Activated naive CD4-positive, alpha-beta T cell treated with anti-CD3 and anti-CD28 coated beads for 36 hours (primary cell): ENCODE data around the gene GPHN. TPM values are rescaled to one million over a fixed set of nuclear protein-coding genes. Genes with fewer than 3 reads are reported as not detected.

ENCODE experiments used
- CTCF ChIA-PET: fragments of 350-600 bp; sonication (Branson Sonifier 250); formaldehyde crosslinking; loops from one replicate; lab custom pipeline; 2021; ENCODE audit warnings: antibody characterized with exemption; lab: Charles Lee
- DNase-seq: peaks from one replicate; pipeline ENCODE4 v3.0.0-alpha.2; 2020
- H3K27ac Mint-ChIP-seq: one replicate; pipeline ENCODE4 v1.8.0; 2021; ENCODE audit warnings: mild to moderate bottlenecking, mixed read lengths
- H3K27me3 Mint-ChIP-seq: one replicate; pipeline ENCODE4 v1.8.0; 2021; ENCODE audit warnings: low read depth, mixed read lengths
- H3K36me3 Mint-ChIP-seq: one replicate; pipeline ENCODE4 v1.8.0; 2021; ENCODE audit warnings: low read depth, mixed read lengths
- H3K4me1 Mint-ChIP-seq: one replicate; pipeline ENCODE4 v1.8.0; 2021; ENCODE audit warnings: low read depth, mixed read lengths
- H3K4me3 Mint-ChIP-seq: one replicate; pipeline ENCODE4 v1.8.0; 2021; ENCODE audit warnings: mild to moderate bottlenecking, moderate library complexity, mixed read lengths
- H3K9me3 Mint-ChIP-seq: one replicate; pipeline ENCODE4 v1.8.0; 2021; ENCODE audit warnings: mixed read lengths
- intact Hi-C: fragments of 100-400 bp; cut with micrococcal nuclease; formaldehyde crosslinking; loops from one replicate; pipeline ENCODE4 v1.15.1; 2023
- total RNA-seq, 2 experiments: library from RNA; stranded (reverse); gene quantifications; one replicate each; pipeline ENCODE4 v1.2.3, GENCODE V29; 2021

GPHN gene
- total RNA-seq, 2 experiments from 2014 or later = 14.2 to 21.4 TPM

DNA sequence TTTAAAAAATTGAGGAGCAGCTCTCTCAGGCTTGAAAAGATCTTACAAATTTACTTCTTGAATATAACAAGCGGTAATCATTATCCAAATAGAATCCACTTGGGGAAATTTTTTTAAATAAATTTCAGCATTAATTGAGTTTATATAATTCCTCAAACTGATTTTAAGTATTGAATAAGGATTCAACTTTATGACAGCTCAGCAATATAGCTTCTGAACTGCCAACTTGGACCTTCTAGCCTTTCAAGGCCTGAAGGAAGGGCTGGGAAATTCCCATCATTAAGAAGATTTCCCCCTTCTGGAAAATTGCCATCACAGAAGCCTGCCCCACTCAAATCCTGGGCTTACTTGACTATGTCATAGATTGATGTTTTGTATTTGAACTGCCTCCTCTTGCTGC lies 623.7 kb downstream of the GPHN start:
- Mint-ChIP-seq H3K27me3 (no peaks in the 10 kb centered on the region), H3K4me1 (peaks cover 38% of the 10 kb centered on the region), H3K4me3 (no peak overlapping the region), H3K9me3 (peaks cover 4% of the 10 kb centered on the region), H3K36me3 (peaks cover 17% of the 10 kb centered on the region), H3K27ac (no peak overlapping the region)
- no peak for DNase-seq
- intact Hi-C loops = loop anchor here (5.0 to 10.0 kb wide), 2 partner anchors 1204 to 1427 kb away; no protein-coding TSS in a partner anchor
- CTCF ChIA-PET = interaction anchor here (0.7 kb wide), 1 partner anchor 345 kb away, joined by 3 read pairs; no protein-coding TSS in a partner anchor

DNA sequence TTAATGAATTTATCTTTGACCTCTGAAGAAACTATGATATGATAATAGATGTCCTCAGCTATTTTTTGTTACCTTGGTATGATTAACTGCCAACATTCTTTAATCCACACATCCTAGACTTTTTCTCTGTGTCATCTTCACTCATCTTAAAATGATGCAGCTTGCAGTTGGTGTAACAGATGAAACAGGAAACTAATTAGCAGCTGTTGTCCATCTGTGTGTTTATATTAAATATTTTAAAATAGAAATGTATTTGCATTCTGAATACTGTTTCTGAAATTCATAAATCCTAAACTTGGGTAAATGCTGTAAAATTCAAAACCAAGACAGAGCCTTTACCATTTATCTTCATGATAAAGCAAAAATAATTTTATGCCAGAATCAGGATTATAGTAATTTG lies 625.2 kb downstream of the GPHN start:
- H3K4me1 Mint-ChIP-seq = peaks cover 38% of the 10 kb centered on the region
- no peak overlapping the region for H3K4me3 Mint-ChIP-seq
- H3K27ac Mint-ChIP-seq = no peak overlapping the region
- H3K9me3 Mint-ChIP-seq = peaks cover 4% of the 10 kb centered on the region
- peaks cover 17% of the 10 kb centered on the region for H3K36me3 Mint-ChIP-seq
- intact Hi-C loops = loop anchor here (5.0 to 10.0 kb wide), 2 partner anchors 1206 to 1428 kb away; no protein-coding TSS in a partner anchor
- no peak for DNase-seq
- H3K27me3 Mint-ChIP-seq = no peaks in the 10 kb centered on the region
- CTCF ChIA-PET = interaction anchor here (0.6 to 2.2 kb wide), 2 partner anchors 9 to 174 kb away, joined by 3 to 8 read pairs; no protein-coding TSS in a partner anchor

DNA sequence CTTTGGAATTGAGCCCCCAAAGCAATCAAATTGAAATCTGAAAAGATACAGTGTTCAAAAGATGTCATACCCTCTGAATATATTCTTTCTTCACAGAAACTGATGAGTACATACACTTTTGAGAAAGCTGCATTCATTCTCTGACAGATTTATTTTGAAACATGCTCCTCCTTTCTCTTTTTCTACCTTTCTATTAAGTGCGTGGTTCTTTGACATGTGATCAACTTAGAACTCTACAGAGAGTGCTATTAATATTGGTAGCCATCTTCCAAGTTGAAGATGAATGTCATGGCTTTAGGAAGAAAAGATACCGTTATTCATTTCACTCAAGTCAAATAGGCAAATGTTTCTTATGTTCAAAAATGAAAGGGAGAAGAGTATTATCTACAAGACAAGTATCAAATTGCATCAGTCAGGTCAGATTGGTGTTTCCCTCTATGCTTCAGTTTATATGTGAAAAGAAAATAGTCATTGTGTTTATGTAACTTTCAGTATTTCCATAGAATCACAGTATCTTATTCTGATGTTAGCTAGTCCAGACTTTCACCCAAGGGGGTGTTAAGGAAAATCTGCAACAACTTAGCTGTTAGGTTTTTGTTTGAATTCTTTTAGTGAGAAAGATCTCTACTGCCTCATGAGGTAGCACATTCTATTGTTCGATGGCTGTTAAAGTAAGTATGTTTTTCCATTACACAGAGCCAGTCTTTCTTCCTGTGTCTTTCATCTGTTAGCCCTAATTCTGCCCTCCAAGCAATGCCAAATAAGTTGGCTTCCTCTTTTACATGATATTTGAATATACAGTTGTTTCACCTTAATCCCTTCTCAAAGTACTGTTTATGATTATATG lies 625.9 kb downstream of the GPHN start:
- peak overlapping the region; percentile 83 for H3K27ac Mint-ChIP-seq
- H3K4me3 Mint-ChIP-seq = no peak overlapping the region
- intact Hi-C loops = loop anchor here (2.0 to 10.0 kb wide), 5 partner anchors 509 to 1429 kb away; no protein-coding TSS in a partner anchor
- H3K36me3 Mint-ChIP-seq = peaks cover 17% of the 10 kb centered on the region
- peaks cover 4% of the 10 kb centered on the region for H3K9me3 Mint-ChIP-seq
- peaks cover 38% of the 10 kb centered on the region for H3K4me1 Mint-ChIP-seq
- H3K27me3 Mint-ChIP-seq = no peaks in the 10 kb centered on the region
- CTCF ChIA-PET = interaction anchor here (0.6 to 2.2 kb wide), 3 partner anchors 10 to 627 kb away, joined by 3 to 8 read pairs (median 3); no protein-coding TSS in a partner anchor
- DNase-seq = no peak

DNA sequence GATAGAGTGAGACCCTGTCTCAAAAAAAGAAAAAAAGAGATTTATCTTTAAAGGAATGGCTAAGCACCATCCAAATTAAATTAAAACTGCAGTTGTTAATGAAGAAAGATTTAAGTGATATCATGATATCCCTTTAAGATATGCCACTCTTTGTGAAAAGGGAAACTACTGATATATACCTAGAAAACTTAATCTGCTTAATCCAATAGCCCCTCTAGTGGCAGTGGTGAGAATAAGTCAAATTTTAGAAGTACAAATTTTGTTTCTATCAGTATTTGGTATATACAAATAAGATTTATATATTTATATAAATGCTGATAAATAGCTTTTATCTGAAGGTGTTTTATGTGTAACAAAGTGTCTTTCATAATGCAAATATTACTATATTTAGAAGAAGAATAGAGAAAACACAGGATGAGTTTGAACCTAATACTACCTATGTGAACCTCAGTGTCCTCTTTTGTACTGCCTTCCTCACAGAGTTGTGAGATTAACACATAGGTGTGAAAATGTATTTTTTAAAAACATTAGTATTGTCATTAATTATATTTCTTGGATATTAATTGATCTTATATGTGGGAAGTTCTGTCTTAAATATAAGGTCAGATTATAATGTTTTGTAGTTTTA lies 629.9 kb downstream of the GPHN start:
- Mint-ChIP-seq H3K9me3 (no peaks in the 10 kb centered on the region), H3K36me3 (peaks cover 2% of the 10 kb centered on the region), H3K4me1 (peaks cover 28% of the 10 kb centered on the region), H3K27me3 (no peaks in the 10 kb centered on the region), H3K27ac (no peak overlapping the region), H3K4me3 (no peak overlapping the region)
- intact Hi-C loops = loop anchor here (5.0 to 10.0 kb wide), 2 partner anchors 736 to 1433 kb away; no protein-coding TSS in a partner anchor
- CTCF ChIA-PET = interaction anchor here (0.6 kb wide), 1 partner anchor 16 kb away, joined by 3 read pairs; no protein-coding TSS in a partner anchor
- no peak for DNase-seq

DNA sequence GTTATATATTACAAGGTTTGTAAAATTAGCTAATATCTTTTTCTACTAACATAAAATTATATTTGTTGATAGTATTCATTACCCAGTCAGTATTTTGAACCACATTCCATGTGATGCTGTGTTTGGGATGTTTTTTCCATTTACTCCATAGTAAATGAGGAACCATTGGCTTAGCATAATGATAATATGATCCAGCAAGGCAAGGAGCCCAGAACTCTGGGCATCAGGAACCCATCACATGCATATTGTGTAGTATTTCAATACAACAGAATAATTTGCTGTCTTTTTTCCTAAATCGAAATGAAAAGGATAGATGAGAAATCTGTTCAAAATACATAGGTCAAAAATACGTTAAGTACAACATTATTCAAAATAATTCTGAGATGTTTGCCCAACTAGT lies 632.6 kb downstream of the GPHN start:
- H3K27ac Mint-ChIP-seq = no peak overlapping the region
- no peaks in the 10 kb centered on the region for H3K27me3 Mint-ChIP-seq
- no peaks in the 10 kb centered on the region for H3K9me3 Mint-ChIP-seq
- H3K4me1 Mint-ChIP-seq = peaks cover 5% of the 10 kb centered on the region
- H3K4me3 Mint-ChIP-seq = no peak overlapping the region
- CTCF ChIA-PET = no interaction called here
- intact Hi-C loops = no loop called here
- DNase-seq = no peak
- H3K36me3 Mint-ChIP-seq = peaks cover 4% of the 10 kb centered on the region

DNA sequence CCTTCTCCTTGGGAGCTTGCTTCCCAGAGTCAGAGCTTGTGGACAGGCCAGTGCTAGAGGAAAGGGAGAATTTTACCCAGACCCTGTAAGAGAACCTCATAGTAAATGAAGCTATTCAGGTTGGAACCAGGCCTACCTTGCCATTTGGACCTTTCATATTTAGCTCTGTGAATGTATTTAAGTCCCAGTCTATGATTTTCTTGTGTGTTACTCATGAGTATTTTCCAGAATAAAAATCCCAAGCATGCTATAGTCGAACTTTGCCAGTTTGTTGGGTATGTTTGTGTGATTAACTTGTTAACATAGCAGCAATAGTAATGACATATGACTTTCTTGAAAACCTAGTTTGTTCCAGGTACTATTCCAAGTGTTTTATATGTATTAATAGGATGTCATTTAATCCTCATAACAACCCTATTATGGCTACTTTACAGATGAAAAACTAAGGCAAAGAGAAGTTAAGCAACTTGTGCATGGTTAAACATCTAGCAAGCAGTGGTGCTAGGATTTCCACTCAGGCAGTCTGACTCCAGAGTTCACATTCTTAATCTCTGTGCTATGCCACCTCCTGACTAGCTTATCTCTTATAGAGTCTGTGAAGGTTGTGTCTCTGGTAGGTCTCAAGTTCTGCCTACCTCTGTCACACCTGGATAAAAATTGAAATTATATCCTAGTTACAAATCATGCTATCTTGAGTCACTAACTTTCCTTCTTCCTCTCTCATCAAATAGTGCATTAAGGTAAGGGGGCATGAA lies 633.4 kb downstream of the GPHN start:
- intact Hi-C loops = no loop called here
- Mint-ChIP-seq H3K36me3 (peaks cover 2% of the 10 kb centered on the region), H3K9me3 (no peaks in the 10 kb centered on the region), H3K27me3 (no peaks in the 10 kb centered on the region), H3K4me3 (no peak overlapping the region), H3K27ac (no peak overlapping the region), H3K4me1 (no peaks in the 10 kb centered on the region)
- CTCF ChIA-PET = interaction anchor here (0.6 kb wide), 1 partner anchor 26 kb away, joined by 4 read pairs; no protein-coding TSS in a partner anchor
- no peak for DNase-seq

DNA sequence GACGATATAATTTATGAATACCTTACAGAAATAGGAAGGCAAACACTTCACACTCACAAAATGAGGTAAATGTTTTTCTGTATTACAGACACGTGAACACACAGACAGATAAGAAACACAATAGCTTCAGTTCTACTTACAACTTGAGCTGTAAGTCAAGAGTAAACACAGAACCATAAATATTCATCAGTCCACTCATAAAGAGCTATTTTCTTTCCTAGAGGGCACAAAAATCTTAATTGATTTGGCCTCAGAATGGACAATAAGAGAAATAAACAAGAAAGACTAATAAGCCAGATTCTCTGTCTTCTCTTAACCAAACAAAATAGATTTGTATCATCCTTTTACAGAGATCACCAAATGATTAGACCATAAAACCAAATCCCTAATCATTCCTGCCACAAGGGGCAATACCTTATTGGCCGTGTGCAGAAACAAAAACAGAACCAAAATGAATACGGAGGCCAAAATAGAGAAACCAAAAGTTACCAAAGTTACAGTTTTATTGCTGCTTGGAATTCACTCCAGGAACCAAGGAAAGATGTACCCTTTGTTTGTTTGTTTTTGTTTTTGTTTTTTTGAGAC lies 643.2 kb downstream of the GPHN start:
- Mint-ChIP-seq H3K27ac (no peak overlapping the region), H3K4me1 (no peaks in the 10 kb centered on the region), H3K27me3 (no peaks in the 10 kb centered on the region), H3K4me3 (no peak overlapping the region), H3K9me3 (no peaks in the 10 kb centered on the region), H3K36me3 (no peaks in the 10 kb centered on the region)
- no peak for DNase-seq
- intact Hi-C loops = no loop called here
- CTCF ChIA-PET = interaction anchor here (1.2 kb wide), 1 partner anchor 644 kb away, joined by 3 read pairs; the partner anchor contains the start of gene GPHN

DNA sequence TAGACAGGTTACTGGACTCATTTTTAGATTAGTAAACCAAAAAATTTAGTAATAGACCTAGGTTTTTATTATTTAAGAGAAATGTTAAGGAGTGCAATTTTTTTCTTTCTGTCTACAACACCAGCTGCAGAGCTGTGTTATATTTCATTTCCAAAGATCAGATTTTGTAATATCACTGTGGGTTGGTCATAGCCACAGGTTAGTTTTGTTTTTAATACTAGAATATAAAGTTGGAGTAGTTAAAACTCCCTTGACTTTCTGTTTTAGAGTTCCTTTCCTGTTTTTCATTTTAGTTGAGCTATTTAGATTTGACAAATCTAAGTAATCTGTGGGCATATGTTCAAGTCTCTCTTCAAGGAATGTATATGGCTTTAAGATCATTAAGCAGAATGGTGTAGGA lies 650.6 kb downstream of the GPHN start:
- DNase-seq = no peak
- no peaks in the 10 kb centered on the region for H3K9me3 Mint-ChIP-seq
- H3K27me3 Mint-ChIP-seq = no peaks in the 10 kb centered on the region
- CTCF ChIA-PET = interaction anchor here (1.0 kb wide), 1 partner anchor 177 kb away, joined by 3 read pairs; no protein-coding TSS in a partner anchor
- peaks cover 16% of the 10 kb centered on the region for H3K4me1 Mint-ChIP-seq
- intact Hi-C loops = loop anchor here (1.0 to 2.0 kb wide), 3 partner anchors 23 to 202 kb away; partner anchors contain the start of genes EIF2S1 and GARIN2
- no peak overlapping the region for H3K4me3 Mint-ChIP-seq
- no peak overlapping the region for H3K27ac Mint-ChIP-seq
- no peaks in the 10 kb centered on the region for H3K36me3 Mint-ChIP-seq

DNA sequence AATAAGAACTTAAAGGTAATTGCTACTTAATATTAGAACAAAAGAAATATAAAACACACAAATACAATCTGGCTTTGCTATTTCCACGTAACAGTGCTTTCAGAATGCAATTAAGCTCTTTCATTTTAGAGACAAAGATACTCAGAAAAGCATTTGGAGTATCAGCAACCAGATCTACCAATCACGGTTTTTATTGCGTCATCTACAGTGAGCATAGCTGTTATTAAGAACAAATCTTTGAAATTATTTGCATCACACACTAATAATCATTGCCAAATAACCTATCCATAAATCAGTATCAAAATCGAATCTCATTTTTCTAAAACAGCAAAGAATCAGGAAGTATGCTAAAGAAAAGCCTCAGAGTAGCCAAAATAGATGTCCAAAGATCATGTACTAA lies 654.4 kb downstream of the GPHN start:
- intact Hi-C loops = no loop called here
- no peaks in the 10 kb centered on the region for H3K36me3 Mint-ChIP-seq
- H3K9me3 Mint-ChIP-seq = no peaks in the 10 kb centered on the region
- H3K4me3 Mint-ChIP-seq = no peak overlapping the region
- peaks cover 14% of the 10 kb centered on the region for H3K4me1 Mint-ChIP-seq
- DNase-seq = no peak
- H3K27ac Mint-ChIP-seq = no peak overlapping the region
- CTCF ChIA-PET = interaction anchor here (2.3 kb wide), 1 partner anchor 123 kb away, joined by 21 read pairs; no protein-coding TSS in a partner anchor
- H3K27me3 Mint-ChIP-seq = no peaks in the 10 kb centered on the region

DNA sequence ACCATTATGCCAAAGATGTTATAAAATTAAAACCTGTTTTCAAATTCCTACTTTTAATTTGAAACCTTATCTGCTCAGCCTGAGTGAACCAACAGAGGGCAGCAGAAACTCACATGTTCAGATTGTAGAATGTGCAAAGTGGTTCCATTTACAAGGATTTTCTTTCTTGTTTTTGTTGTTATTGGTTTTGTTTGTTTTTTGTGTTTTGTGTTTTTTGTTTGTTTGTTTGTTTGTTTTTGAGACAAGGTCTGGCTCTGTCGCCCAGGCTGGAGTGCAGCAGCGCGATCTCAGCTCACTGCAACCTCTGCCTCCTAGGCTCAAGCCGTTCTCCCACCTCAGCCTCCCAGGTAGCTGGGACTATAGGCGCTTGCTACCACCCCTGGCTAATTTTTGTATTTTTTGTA lies 658.5 kb downstream of the GPHN start:
- Mint-ChIP-seq H3K36me3 (no peaks in the 10 kb centered on the region), H3K4me3 (no peak overlapping the region), H3K27me3 (no peaks in the 10 kb centered on the region), H3K9me3 (no peaks in the 10 kb centered on the region), H3K27ac (no peak overlapping the region), H3K4me1 (no peaks in the 10 kb centered on the region)
- peak; percentile 71 for DNase-seq
- intact Hi-C loops = loop anchor here (1.0 to 2.0 kb wide), 4 partner anchors 22 to 194 kb away; partner anchors contain the start of genes EIF2S1 and GARIN2
- CTCF ChIA-PET = interaction anchor here (0.6 to 4.5 kb wide), 9 partner anchors 20 to 170 kb away, joined by 3 to 66 read pairs (median 4); partner anchors contain the start of gene GARIN2

DNA sequence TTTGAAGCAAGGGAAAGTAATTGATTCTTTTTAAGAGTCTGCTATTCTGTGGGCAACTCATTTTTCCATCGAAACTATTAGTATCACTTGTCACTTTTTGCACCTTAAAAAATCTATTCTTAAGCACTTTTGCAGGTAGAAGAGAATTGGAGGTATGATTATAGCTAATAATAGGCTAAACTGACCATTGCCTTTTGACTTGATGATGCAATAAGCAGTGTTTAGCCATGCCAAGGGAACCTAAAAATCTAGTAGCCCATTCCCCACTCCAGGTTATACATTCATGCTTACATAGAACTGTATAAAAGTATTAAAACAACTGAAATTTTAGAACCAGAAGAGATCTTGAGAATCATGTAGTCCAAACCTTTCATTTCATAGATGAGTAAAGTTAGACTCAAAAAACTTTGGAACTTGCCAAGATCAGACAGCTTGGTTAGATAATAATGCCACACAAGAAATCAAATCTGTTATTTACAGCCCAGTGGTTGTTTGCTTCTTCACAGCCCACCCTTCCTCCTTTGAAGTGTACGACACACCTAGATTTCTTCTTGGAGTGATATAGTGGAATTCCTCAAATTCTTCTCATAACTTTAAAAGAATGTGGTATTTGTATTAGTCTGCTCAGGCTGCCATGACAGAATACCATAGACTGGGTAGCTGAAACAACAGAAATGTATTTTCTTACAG lies 659.6 kb downstream of the GPHN start:
- no peak overlapping the region for H3K4me3 Mint-ChIP-seq
- H3K27ac Mint-ChIP-seq = no peak overlapping the region
- intact Hi-C loops = loop anchor here (2.0 kb wide), 1 partner anchor 21 kb away; the partner anchor contains the start of gene GARIN2
- H3K27me3 Mint-ChIP-seq = no peaks in the 10 kb centered on the region
- H3K4me1 Mint-ChIP-seq = no peaks in the 10 kb centered on the region
- peaks cover 5% of the 10 kb centered on the region for H3K36me3 Mint-ChIP-seq
- H3K9me3 Mint-ChIP-seq = peaks cover 5% of the 10 kb centered on the region
- CTCF ChIA-PET = interaction anchor here (0.7 to 4.5 kb wide), 3 partner anchors 76 to 189 kb away, joined by 3 to 66 read pairs (median 3); no protein-coding TSS in a partner anchor
- no peak for DNase-seq
